Measurements from ENCODE around the gene PGM2L1.
A peak's percentile ranks its signal among the peaks of the same experiment; 100 is the strongest.

PGM2L1 gene

GRCh38 chr11:74310857-74311256, 87.4 kb downstream of the PGM2L1 start:
- in situ Hi-C loops (cut with HindIII; ENCODE audit: low sequenced_read_pairs) = no loop called here
- peak overlapping the region; percentile 56 for H3K4me3 ChIP-seq (ENCODE audit: low read depth, low read length)
- TF ChIP-seq, protein P1, sequence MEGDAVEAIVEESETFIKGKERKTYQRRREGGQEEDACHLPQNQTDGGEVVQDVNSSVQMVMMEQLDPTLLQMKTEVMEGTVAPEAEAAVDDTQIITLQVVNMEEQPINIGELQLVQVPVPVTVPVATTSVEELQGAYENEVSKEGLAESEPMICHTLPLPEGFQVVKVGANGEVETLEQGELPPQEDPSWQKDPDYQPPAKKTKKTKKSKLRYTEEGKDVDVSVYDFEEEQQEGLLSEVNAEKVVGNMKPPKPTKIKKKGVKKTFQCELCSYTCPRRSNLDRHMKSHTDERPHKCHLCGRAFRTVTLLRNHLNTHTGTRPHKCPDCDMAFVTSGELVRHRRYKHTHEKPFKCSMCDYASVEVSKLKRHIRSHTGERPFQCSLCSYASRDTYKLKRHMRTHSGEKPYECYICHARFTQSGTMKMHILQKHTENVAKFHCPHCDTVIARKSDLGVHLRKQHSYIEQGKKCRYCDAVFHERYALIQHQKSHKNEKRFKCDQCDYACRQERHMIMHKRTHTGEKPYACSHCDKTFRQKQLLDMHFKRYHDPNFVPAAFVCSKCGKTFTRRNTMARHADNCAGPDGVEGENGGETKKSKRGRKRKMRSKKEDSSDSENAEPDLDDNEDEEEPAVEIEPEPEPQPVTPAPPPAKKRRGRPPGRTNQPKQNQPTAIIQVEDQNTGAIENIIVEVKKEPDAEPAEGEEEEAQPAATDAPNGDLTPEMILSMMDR (IDR thresholded peaks at IDR 0.05; ENCODE audit: low read depth, low read length) = no peak
- no peak for DNase-seq (ENCODE audit: low read depth, low spot score)

DNA sequence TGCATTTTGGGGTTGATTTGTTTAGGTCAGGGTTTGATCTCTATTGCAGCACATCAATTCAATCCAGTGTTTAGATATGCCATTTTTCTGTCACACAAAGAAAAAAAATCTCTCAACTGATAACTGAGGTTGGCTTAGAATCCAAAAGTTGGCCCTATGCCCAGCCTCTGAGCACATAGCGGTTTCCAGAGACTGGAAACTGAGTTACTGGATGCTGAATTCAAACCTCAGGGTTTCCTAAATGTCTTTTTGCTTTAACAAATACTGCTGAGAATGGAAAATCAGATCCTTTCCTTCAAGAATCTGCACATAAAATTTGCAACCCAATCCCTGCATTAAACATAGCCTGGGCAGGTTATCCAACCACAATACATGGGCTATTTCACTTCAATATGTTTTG, 90.8 kb downstream of the PGM2L1 start:
- TF ChIP-seq, protein P1 (IDR thresholded peaks at IDR 0.05; ENCODE audit: low read depth, low read length) = no peak
- DNase-seq (ENCODE audit: low read depth, low spot score) = peak; percentile 84
- H3K4me3 ChIP-seq (ENCODE audit: low read depth, low read length) = no peak overlapping the region
- in situ Hi-C loops (cut with HindIII; ENCODE audit: low sequenced_read_pairs) = no loop called here

DNA sequence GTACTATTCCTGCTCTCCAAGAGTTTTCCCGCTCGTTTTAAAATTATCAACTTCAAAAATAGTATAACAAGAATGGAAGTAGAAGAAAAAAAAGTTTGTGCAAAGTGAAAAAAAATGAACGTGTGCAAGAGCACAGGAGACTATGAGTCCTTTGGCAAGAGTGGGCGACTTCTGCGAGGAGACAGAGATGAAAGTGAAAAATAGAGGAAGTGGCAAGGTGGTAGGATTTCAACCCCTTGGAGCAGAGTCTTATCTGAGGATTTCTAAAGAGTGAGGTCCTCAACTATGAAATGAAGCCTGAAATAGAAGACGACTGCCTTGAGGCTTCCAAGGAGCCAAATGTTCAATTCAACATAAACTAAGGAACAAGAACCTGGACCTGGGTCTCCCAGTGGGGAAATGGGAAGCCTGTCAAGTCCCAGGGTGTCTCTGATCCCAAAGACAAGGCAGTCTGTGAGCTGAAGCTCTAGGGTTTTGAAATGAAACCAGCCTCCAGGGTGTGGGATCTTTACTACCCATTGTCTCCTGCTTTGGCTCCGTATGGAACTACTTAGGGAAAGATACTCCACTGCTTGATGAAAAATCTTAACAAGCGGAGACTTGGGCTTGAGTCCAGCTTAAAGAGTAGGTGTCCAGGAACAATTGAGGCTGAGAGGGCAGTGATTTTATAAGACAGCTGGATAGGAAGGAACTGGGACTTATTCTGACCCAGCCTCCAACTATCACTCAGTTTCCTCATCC, 91.6 kb downstream of the PGM2L1 start:
- no peak for DNase-seq (ENCODE audit: low read depth, low spot score)
- TF ChIP-seq, protein P1 (IDR thresholded peaks at IDR 0.05; ENCODE audit: low read depth, low read length) = no peak
- no peak overlapping the region for H3K4me3 ChIP-seq (ENCODE audit: low read depth, low read length)
- in situ Hi-C loops (cut with HindIII; ENCODE audit: low sequenced_read_pairs) = no loop called here

DNA sequence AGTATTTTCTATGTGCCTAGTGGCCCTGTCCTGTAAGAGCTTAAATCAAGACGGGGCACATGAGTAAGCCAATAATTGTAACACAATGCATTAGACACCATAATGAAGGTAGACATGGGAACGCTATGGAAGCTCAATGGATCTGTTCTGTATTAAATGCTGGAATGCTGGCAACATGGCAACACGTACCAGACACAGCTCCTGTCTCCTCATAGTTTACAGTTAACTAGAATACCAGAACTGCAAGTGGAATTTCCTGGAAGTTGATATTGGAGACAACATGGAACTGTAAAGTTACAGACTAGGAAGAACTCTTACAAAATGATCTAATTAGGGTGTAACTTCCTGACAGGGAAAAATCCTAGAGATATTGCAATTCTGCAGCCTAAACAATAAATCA, 99.2 kb downstream of the PGM2L1 start:
- in situ Hi-C loops (cut with HindIII; ENCODE audit: low sequenced_read_pairs) = no loop called here
- TF ChIP-seq, protein P1 (IDR thresholded peaks at IDR 0.05; ENCODE audit: low read depth, low read length) = no peak
- no peak for DNase-seq (ENCODE audit: low read depth, low spot score)
- H3K4me3 ChIP-seq (ENCODE audit: low read depth, low read length) = no peak overlapping the region

DNA sequence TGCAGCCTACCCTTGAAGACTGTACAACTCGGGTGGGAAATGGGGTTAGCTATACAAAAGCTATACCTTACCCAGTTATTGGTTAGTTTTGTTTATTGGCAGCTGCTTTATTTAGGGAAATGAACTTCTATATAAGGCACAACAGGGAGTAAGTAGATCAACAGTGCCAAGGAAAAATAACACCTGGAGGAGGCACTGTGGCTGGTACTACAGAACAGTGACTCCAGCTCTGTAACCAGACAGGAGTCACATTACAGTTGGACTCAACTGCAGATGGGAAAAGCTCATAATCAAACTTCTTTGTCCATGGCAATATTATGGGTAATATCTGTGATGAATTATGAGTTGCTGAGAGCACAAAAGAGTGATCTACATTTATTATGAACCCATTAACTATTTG, 100.7 kb downstream of the PGM2L1 start:
- H3K4me3 ChIP-seq (ENCODE audit: low read depth, low read length) = no peak overlapping the region
- TF ChIP-seq, protein P1 (IDR thresholded peaks at IDR 0.05; ENCODE audit: low read depth, low read length) = no peak
- in situ Hi-C loops (cut with HindIII; ENCODE audit: low sequenced_read_pairs) = no loop called here
- DNase-seq (ENCODE audit: low read depth, low spot score) = no peak

DNA sequence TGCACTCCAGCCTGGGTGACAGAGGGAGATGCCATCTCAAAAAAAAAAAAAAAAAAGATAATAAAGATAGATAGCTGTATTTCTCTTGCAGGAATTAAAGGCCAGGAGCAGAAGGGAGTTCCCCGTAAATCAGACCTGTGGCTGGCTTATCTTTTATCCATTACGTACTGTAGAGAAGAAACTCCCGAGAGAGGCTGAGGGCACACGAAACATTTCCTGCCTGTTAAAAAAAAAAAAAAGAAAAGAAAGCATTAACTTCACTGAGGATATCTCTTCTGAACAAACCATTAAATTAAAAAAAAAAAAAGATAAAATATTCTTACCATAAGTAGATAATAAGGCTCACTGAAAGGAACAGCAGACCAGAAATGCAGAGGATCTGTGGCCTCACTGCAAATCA, 109.3 kb downstream of the PGM2L1 start:
- TF ChIP-seq, protein P1 (IDR thresholded peaks at IDR 0.05; ENCODE audit: low read depth, low read length) = no peak
- in situ Hi-C loops (cut with HindIII; ENCODE audit: low sequenced_read_pairs) = no loop called here
- no peak overlapping the region for H3K4me3 ChIP-seq (ENCODE audit: low read depth, low read length)
- DNase-seq (ENCODE audit: low read depth, low spot score) = peak; percentile 27
